ENCODE results near the gene GRIK4.

The GRIK4 gene

DNA sequence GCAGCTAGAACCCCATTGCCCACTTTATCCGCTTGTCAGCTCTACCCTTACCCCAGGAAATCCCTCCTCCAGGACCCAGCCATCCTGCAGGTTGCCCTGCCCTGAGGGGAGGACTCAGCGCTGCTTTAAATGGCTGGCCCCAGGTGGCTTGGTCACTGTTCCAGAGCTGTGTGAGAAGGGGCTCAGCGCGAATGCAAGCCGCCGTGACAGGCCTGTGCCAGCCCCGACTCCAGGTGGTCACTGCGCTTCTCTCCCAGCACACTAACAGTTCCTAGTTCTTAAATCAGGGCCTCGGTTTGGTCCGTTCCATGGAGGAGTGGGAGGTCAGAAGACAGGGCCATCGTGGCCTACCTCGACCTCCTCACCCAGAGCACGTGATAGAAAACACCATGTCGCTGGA lies 446.6 kb downstream of the GRIK4 start:
- H3K9me3 ChIP-seq (ENCODE audit: insufficient read depth, low read depth, low read length), result no peaks in the 10 kb centered on the region
- TF ChIP-seq CTCF (conservative IDR thresholded peaks at IDR 0.05; ENCODE audit: low read length), result no peak
- TF ChIP-seq EZH2phosphoT487 (IDR thresholded peaks at IDR 0.05; ENCODE audit: borderline replicate concordance), result no peak

DNA sequence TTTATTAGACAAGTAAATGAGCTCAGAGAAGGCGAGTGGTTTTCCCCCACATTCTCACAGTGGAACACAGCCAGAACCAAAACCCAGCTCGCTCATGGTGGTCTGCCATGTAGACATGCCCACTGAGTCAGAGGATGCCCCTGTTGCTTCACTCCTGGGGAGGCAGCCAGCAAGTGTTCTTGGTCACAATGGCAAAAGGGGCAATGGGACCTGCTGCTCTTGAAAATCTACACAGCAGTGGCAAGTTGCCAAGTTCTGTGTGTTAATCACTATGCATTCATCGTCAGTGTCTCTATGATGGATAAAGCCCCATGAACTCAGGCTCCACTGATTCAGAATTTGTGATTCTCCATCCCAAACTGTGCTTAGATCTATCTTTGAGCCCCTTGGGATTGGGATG lies 447.6 kb downstream of the GRIK4 start:
- Histone ChIP-seq H3K36me3 (ENCODE audit: insufficient read depth, low read length) (no peaks in the 10 kb centered on the region), H4K20me1 (ENCODE audit: insufficient read depth, low read length, poor library complexity, severe bottlenecking) (no peaks in the 10 kb centered on the region), H3K4me1 (ENCODE audit: insufficient read depth, low read length, poor library complexity, severe bottlenecking) (peaks cover 11% of the 10 kb centered on the region), H3K79me2 (ENCODE audit: insufficient read depth, low read length) (no peaks in the 10 kb centered on the region), H3K9me2 (replicated peaks; ENCODE audit: low read depth, low read length) (no peaks in the 10 kb centered on the region), H3F3A (ENCODE audit: low read depth) (no peaks in the 10 kb centered on the region), H3K9ac (ENCODE audit: low read depth, low read length, poor library complexity, severe bottlenecking) (no peak overlapping the region), H3K9me3 (ENCODE audit: insufficient read depth, low read depth, low read length) (no peaks in the 10 kb centered on the region), H2AFZ (ENCODE audit: low read length) (no peak overlapping the region), H3K27me3 (ENCODE audit: insufficient read depth, low read length, poor library complexity, severe bottlenecking) (peaks cover 43% of the 10 kb centered on the region), H3K4me2 (ENCODE audit: low read depth, low read length, poor library complexity, severe bottlenecking) (no peak overlapping the region), H3K4me3 (ENCODE audit: low read length, poor library complexity, severe bottlenecking) (no peak overlapping the region)
- no peak for TF ChIP-seq EZH2phosphoT487 (IDR thresholded peaks at IDR 0.05; ENCODE audit: borderline replicate concordance)
- TF ChIP-seq CTCF (conservative IDR thresholded peaks at IDR 0.05; ENCODE audit: low read length), result no peak

More for the DNA sequence above, 446.6 kb downstream of the GRIK4 start:
- Histone ChIP-seq H3K36me3 (ENCODE audit: insufficient read depth, low read length) (no peaks in the 10 kb centered on the region), H3K4me1 (ENCODE audit: insufficient read depth, low read length, poor library complexity, severe bottlenecking) (peaks cover 11% of the 10 kb centered on the region), H3K9me2 (replicated peaks; ENCODE audit: low read depth, low read length) (no peaks in the 10 kb centered on the region), H3K4me2 (ENCODE audit: low read depth, low read length, poor library complexity, severe bottlenecking) (no peak overlapping the region), H2AFZ (ENCODE audit: low read length) (no peak overlapping the region), H3K27me3 (ENCODE audit: insufficient read depth, low read length, poor library complexity, severe bottlenecking) (peaks cover 38% of the 10 kb centered on the region), H4K20me1 (ENCODE audit: insufficient read depth, low read length, poor library complexity, severe bottlenecking) (no peaks in the 10 kb centered on the region), H3K79me2 (ENCODE audit: insufficient read depth, low read length) (no peaks in the 10 kb centered on the region), H3K9ac (ENCODE audit: low read depth, low read length, poor library complexity, severe bottlenecking) (no peak overlapping the region), H3K4me3 (ENCODE audit: low read length, poor library complexity, severe bottlenecking) (no peak overlapping the region), H3F3A (ENCODE audit: low read depth) (no peaks in the 10 kb centered on the region)

GRCh38 chr11:120964857-120965256 lies 453.3 kb downstream of the GRIK4 start:
- H3K36me3 ChIP-seq (ENCODE audit: insufficient read depth, low read length), result no peaks in the 10 kb centered on the region
- H3K4me3 ChIP-seq (ENCODE audit: low read length, poor library complexity, severe bottlenecking), result no peak overlapping the region
- H3K79me2 ChIP-seq (ENCODE audit: insufficient read depth, low read length), result no peaks in the 10 kb centered on the region
- peaks cover 39% of the 10 kb centered on the region for H3K27me3 ChIP-seq (ENCODE audit: insufficient read depth, low read length, poor library complexity, severe bottlenecking)
- H3K9me3 ChIP-seq (ENCODE audit: insufficient read depth, low read depth, low read length), result no peaks in the 10 kb centered on the region
- no peaks in the 10 kb centered on the region for H3K9me2 ChIP-seq (replicated peaks; ENCODE audit: low read depth, low read length)
- TF ChIP-seq EZH2phosphoT487 (IDR thresholded peaks at IDR 0.05; ENCODE audit: borderline replicate concordance), result no peak
- no peak for TF ChIP-seq CTCF (conservative IDR thresholded peaks at IDR 0.05; ENCODE audit: low read length)
- H4K20me1 ChIP-seq (ENCODE audit: insufficient read depth, low read length, poor library complexity, severe bottlenecking), result no peaks in the 10 kb centered on the region
- no peaks in the 10 kb centered on the region for H3F3A ChIP-seq (ENCODE audit: low read depth)
- no peaks in the 10 kb centered on the region for H3K4me1 ChIP-seq (ENCODE audit: insufficient read depth, low read length, poor library complexity, severe bottlenecking)
- H3K4me2 ChIP-seq (ENCODE audit: low read depth, low read length, poor library complexity, severe bottlenecking), result no peak overlapping the region
- H3K9ac ChIP-seq (ENCODE audit: low read depth, low read length, poor library complexity, severe bottlenecking), result no peak overlapping the region
- H2AFZ ChIP-seq (ENCODE audit: low read length), result no peak overlapping the region
